ENCODE data around the gene NCOA7.
"Not testable (repeated sequence)": the region's sequence is repeated elsewhere in the genome, so short reads cannot be mapped to it uniquely, and the experiment has no call there.

Gene NCOA7

DNA sequence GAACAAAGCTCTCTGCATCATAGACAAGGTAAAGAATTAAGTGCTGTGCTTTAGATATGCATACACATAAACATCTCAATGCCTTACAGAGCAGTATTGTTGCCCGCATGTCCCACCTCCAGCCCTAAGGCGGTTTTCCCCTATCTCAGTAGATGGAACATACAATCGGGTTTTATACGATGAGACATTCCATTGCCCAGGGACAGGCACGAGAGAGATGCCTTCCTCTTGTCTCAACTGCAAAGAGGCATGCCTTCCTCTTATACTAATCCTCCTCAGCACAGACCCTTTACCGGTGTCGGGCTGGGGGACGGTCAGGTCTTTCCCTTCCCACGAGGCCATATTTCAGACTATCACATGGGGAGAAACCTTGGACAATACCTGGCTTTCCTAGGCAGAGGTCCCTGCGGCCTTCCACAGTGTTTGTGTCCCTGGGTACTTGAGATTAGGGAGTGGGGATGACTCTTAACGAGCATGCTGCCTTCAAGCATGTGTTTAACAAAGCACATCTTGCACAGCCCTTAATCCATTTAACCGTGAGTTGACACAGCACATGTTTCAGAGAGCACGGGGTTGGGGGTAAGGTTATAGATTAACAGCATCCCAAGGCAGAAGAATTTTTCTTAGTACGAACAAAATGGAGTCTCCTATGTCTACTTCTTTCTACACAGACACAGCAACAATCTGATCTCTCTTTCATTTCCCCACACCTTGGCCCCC is 14.5 kb upstream of the NCOA7 start:
- not testable (repeated sequence) for H3K36me3 Mint-ChIP-seq; H3K4me1 Mint-ChIP-seq (ENCODE audit: low read depth); H3K27ac Mint-ChIP-seq; H3K27me3 Mint-ChIP-seq; H3K4me3 Mint-ChIP-seq; H3K9me3 Mint-ChIP-seq (ENCODE audit: low read depth)

DNA sequence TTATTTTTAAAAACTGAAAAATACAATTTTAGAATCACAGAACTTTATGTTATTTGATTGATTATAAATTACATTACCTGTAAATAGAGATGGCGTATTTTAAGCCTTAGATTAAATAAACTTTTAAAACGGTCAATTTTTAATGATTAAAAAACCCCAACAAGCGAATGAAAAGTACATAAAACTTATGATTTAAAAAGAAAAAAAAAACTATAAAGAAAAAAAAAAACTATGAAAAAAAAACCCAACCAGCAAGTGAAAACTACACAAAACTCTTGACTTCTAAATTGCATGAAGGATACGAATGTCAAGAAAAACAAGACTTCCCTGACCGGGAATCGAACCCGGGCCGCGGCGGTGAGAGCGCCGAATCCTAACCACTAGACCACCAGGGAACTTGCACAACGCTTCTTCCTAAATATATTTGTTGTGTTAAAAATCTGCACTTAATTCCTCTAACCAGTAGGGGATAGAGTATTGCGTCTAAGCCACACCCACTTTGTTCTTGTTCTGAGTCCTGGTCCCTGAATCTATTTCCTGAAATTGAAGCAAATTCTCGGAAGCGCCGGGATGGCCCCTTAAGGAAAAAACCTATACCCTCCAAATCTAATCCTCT is 10.7 kb upstream of the NCOA7 start:
- Mint-ChIP-seq H3K36me3 (no peaks in the 10 kb centered on the region), H3K9me3 (ENCODE audit: low read depth) (no peaks in the 10 kb centered on the region), H3K4me1 (ENCODE audit: low read depth) (peaks cover 15% of the 10 kb centered on the region), H3K27me3 (peaks cover under 1% of the 10 kb centered on the region), H3K27ac (no peak overlapping the region), H3K4me3 (no peak overlapping the region)

DNA sequence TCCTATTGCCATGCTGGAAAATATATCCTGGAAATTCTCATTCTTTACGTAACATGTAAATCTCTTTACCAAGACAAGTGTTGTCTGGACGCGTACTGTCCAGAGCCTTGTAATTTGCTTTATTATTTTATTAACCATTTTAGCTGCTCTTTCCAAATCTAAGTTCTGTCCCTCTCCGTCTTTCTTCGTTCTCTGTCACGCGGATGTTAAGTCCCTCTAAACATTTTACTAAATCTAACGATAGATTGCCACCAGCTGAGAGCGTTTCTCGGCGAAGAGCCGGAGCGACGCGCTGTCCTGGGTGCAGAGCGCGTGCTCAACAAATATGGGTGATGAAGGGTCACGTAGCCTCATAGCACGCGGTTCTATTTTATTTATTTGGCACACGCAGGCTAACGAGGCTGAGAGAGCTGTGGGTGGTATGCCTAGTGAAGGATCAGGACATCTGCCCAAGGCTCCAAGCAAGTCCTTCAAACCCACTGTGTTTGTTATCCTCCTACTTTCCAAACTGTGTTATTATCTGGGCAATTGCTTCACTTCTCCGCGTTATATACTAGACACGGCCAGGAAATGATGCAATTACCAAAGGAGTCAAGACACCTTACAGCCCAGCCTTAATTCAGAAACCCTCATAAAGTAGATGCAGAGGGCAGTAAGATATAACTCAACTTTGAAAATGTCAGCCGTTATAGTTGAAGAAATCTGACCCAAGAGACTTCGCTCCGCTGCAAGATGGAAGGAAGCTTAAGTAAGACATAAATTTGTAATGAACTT is 10.0 kb upstream of the NCOA7 start:
- peaks cover 15% of the 10 kb centered on the region for H3K4me1 Mint-ChIP-seq (ENCODE audit: low read depth)
- no peak overlapping the region for H3K4me3 Mint-ChIP-seq
- no peaks in the 10 kb centered on the region for H3K9me3 Mint-ChIP-seq (ENCODE audit: low read depth)
- H3K27me3 Mint-ChIP-seq: no peaks in the 10 kb centered on the region
- H3K27ac Mint-ChIP-seq: no peak overlapping the region
- H3K36me3 Mint-ChIP-seq: peaks cover under 1% of the 10 kb centered on the region

DNA sequence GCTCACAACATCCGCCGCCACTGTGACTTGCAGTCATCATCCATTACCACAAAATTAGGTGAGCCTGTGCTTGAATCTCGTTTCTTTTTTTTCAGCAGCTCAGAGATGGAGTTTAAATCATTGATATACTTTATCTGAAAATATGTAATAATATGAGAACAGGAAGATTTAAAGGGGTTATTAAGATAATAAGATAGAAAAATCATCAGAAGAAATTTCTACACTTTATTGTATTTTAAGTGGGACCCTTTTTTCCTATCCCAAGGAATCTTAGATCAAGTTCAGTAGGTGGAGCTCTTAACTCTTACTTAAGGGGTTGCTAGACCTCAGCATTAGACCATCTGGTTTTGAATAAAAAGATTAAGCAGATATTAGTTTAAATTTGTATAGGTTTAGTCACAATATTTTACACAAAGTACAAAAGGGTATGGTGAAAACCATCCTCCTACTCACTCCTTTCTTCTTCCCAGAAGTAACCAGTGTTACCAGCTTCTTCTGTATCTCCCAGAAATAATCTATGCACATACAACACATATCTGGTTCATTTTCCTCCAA is 9.4 kb upstream of the NCOA7 start:
- Mint-ChIP-seq H3K4me1 (ENCODE audit: low read depth) (peaks cover 15% of the 10 kb centered on the region), H3K27me3 (no peaks in the 10 kb centered on the region), H3K36me3 (peaks cover 5% of the 10 kb centered on the region), H3K27ac (no peak overlapping the region), H3K4me3 (no peak overlapping the region), H3K9me3 (ENCODE audit: low read depth) (no peaks in the 10 kb centered on the region)

DNA sequence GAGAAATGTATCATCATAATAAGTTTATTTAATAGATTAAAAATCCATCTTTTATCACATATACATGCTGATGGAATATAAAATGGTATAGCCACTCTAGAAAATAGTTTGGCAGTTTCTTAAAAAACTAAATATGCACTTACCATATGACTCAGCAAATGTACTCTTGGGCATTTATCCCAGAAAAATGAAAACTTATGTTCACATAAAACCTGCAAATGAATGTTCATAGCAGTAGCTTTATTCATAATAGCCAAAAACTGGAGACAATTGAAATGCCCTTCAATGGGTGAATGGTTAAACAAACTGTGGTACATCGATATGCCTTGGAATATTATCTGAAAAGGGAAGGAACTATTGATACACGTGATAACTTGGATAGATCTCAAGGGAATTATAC is 6.4 kb upstream of the NCOA7 start:
- Mint-ChIP-seq H3K36me3 (peaks cover 5% of the 10 kb centered on the region), H3K27ac (no peak overlapping the region), H3K4me1 (ENCODE audit: low read depth) (peaks cover 23% of the 10 kb centered on the region), H3K4me3 (no peak overlapping the region), H3K27me3 (no peaks in the 10 kb centered on the region), H3K9me3 (ENCODE audit: low read depth) (no peaks in the 10 kb centered on the region)

DNA sequence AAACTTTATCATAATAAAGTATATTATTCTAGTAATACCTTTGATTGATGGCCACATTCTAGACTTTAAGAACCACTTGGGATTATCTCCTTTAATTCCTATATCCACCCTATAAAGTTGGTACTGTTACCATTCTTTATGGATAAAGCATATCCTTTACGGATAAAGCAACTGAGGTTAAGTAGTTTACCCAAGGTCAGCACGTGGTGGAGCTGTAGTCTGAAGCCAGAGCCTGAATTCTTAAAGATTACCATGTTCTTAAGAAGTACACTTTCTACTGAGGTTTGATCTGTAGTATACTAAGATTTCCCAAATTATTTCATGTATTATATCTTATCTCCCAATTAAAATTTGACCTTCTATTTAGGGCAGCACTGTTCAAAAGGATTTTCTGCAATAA is 3.0 kb upstream of the NCOA7 start:
- Mint-ChIP-seq H3K27ac (peak overlapping the region; percentile 54), H3K4me3 (no peak overlapping the region), H3K36me3 (peaks cover 5% of the 10 kb centered on the region), H3K27me3 (no peaks in the 10 kb centered on the region), H3K4me1 (ENCODE audit: low read depth) (peaks cover 40% of the 10 kb centered on the region), H3K9me3 (ENCODE audit: low read depth) (no peaks in the 10 kb centered on the region)

DNA sequence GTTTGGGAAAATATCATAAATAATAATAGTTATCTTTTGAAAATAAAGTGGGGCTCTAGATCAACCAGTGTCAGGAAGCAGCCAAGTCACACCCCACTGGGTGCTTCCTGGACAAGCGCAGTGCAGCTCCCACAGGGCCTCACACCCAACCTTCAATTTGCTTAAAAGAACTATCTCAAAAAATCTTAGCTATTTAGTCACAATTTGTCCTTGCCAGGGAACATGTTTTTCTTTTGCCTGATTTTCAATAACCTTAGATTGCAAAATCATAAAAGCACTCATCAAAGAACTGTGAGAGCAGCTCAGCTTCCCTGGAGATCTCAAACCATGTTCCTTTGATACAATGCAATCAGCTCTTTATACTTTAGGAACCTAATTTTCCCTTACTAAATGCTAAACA is 1.6 kb upstream of the NCOA7 start:
- Mint-ChIP-seq H3K4me1 (ENCODE audit: low read depth) (peaks cover 47% of the 10 kb centered on the region), H3K9me3 (ENCODE audit: low read depth) (no peaks in the 10 kb centered on the region), H3K27ac (peak overlapping the region; percentile 98), H3K4me3 (peak overlapping the region; percentile 90), H3K27me3 (no peaks in the 10 kb centered on the region), H3K36me3 (peaks cover 5% of the 10 kb centered on the region)

DNA sequence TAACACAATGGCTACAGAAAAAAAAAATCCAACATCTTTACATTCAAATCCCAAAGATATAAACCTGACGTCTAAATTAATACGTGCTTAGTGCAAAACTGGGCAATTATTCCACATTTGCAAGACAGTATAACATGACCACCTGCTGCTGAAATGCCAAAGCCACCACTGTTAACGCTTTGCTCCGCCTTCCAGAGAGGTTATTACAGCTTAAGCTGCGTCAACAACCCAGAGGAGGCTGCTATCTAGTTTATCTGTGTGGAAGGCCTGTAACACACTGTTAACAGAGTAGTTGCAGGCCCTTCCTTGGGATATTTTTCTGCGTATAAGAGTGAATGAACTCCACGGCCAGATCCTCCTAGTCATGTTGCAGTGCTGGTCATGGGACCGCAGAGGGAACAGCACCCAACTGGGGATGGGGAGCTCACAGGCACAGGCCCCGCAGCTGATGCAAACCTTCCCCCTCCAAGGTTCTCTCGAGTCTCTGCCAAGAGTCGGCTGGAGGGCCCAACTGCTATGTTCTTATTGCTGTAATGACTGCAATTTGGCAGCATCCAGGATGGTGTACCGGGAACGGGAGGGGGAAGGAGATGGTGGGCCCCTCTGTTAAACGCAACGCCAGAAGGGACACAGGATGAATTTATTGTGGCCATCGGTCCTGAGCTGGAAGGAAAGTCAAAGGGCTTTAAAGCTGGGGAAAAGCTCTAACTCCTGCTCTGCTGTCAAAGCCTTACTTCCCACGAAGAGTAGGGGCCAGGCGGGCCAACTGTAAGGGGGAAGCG is 993 bp upstream of the NCOA7 start:
- H3K4me3 Mint-ChIP-seq: peak overlapping the region; percentile 90
- H3K36me3 Mint-ChIP-seq: peaks cover 5% of the 10 kb centered on the region
- no peaks in the 10 kb centered on the region for H3K9me3 Mint-ChIP-seq (ENCODE audit: low read depth)
- H3K27ac Mint-ChIP-seq: peak overlapping the region; percentile 98
- H3K27me3 Mint-ChIP-seq: no peaks in the 10 kb centered on the region
- H3K4me1 Mint-ChIP-seq (ENCODE audit: low read depth): peaks cover 49% of the 10 kb centered on the region

DNA sequence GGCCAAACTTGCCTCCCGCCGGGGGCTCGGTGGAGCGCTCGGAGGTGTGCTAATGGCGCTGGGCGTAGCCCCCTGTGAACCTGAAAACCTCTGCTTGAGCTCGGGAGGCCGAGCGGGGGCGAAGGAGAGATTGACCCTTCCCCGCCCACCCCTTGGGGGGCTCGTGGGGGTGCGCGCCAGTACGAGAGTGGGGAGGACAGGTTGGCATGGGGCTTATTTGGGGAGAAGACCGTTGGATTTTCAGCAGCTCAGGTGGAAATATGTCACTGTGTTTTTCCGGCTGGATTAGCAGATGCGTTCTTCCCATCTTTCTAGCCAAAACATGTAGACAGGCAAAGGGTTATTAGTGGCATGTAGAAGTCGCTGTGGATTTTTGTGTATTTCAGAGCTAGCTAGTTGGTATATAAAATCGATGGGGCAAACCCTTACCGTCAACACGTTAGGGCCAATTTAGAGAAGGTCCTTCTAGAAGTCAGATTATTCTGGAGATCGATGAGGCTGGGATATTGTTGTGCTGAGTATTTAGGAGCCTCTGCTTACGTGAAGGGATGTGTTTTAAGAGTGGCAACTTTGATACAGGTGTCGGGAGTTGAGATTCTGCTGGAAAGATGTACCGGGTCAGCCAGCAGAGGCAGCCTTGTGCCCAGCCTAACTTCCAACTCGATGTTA is 525 bp downstream of the NCOA7 start:
- Mint-ChIP-seq H3K27me3 (no peaks in the 10 kb centered on the region), H3K9me3 (ENCODE audit: low read depth) (no peaks in the 10 kb centered on the region), H3K4me3 (peak overlapping the region; percentile 90), H3K36me3 (no peaks in the 10 kb centered on the region), H3K27ac (peak overlapping the region; percentile 89), H3K4me1 (ENCODE audit: low read depth) (peaks cover 56% of the 10 kb centered on the region)

DNA sequence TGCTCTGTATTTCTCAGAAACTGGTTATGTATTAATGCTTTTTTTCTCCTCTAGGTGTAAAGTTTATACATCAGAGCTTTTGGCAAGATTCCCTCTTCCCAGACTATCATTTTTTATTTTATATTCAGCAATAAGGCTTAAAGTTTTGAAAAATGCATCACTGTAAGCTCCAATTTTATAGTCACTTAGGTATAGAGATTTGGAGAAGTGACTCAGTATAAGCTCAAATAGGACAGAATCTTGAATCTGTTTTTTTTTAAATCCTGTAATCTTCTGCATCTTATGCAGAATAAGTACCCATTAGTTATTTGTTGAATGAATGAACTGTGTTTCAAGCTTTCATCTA is 1.0 kb downstream of the NCOA7 start:
- Mint-ChIP-seq H3K4me1 (ENCODE audit: low read depth) (peaks cover 56% of the 10 kb centered on the region), H3K27me3 (no peaks in the 10 kb centered on the region), H3K27ac (peak overlapping the region; percentile 89), H3K9me3 (ENCODE audit: low read depth) (no peaks in the 10 kb centered on the region), H3K4me3 (peak overlapping the region; percentile 90), H3K36me3 (no peaks in the 10 kb centered on the region)

DNA sequence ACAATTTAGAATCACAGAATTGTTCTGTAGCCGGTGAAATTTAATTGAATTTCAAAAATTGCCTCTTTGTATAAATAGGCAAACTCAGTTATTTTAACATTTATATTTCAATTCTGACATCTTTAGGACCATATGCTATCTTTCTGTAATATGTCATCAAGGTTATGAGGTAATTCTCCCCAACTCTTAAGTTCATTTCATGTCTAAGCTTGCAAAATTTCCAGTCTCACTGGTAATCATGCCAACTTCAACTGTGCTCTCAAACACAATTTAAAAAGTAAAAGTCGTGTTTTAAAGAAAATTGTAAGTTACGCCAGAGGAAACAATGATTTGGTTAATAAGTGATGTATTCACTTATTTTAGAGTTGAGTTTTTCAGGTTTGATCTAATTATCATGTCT is 1.4 kb downstream of the NCOA7 start:
- Mint-ChIP-seq H3K4me3 (peak overlapping the region; percentile 90), H3K27ac (peak overlapping the region; percentile 89), H3K36me3 (no peaks in the 10 kb centered on the region), H3K4me1 (ENCODE audit: low read depth) (peaks cover 56% of the 10 kb centered on the region), H3K27me3 (no peaks in the 10 kb centered on the region), H3K9me3 (ENCODE audit: low read depth) (no peaks in the 10 kb centered on the region)

DNA sequence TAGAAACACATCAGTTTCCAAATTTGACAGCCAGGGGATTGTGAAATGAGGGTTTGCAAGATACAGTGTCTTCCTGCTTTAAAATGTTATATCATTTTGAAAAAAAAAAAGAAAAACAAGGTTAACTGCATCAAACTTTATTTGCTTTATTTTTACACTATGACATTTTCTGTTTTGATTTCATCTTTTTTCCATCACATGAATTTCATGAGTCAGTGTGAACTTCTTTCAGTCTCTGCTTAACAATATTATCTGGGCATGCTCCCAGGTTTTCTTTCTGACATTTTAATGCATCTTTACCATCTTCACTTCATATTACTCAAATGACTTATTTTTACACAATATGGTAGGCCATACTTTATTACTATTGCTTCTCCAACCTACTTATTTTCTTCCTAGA is 1.9 kb downstream of the NCOA7 start:
- Mint-ChIP-seq H3K27ac (peak overlapping the region; percentile 89), H3K36me3 (peaks cover 3% of the 10 kb centered on the region), H3K4me1 (ENCODE audit: low read depth) (peaks cover 60% of the 10 kb centered on the region), H3K9me3 (ENCODE audit: low read depth) (no peaks in the 10 kb centered on the region), H3K27me3 (no peaks in the 10 kb centered on the region), H3K4me3 (peak overlapping the region; percentile 90)

DNA sequence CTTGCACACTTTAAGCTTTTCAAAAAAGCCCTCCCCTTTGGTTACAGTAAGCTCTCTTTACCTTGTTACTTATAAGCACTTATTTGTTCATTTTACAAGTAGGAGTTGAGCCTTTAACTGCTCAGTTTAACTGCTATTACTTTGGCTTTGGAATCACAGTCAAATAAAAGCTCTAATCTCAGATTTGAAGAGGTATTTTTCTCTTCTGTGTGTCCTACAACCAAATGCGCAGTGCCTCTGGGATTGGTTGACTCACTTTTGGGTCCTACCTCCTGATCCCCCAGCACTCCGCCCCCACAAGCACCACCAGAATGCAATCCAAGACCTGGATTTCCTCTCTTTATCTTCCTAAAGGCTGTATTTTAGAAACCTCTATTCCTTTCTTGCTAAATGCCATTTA is 2.5 kb downstream of the NCOA7 start:
- Mint-ChIP-seq H3K9me3 (ENCODE audit: low read depth) (no peaks in the 10 kb centered on the region), H3K27ac (peak overlapping the region; percentile 88)

DNA sequence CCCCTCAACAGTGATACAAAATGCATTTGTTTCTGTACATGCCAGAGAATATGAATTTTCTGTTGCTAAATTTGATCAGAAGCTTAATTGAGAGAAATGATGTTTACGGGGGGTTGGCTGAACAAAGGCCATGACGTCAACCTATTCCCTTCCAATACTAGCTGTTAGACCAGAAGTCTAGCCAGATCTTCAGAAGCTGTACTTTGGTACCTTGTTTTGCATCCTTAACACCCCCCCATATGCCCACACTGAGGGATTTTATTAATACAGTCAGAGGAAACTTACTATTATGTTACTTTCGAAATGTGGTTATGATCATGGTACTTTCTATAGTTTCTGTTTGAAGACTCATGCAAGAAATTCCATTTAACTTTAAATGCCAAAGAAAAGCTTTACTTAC is 3.1 kb downstream of the NCOA7 start:
- peaks cover 5% of the 10 kb centered on the region for H3K36me3 Mint-ChIP-seq
- H3K4me1 Mint-ChIP-seq (ENCODE audit: low read depth): peaks cover 63% of the 10 kb centered on the region
- H3K4me3 Mint-ChIP-seq: peak overlapping the region; percentile 74
- no peaks in the 10 kb centered on the region for H3K27me3 Mint-ChIP-seq
- no peaks in the 10 kb centered on the region for H3K9me3 Mint-ChIP-seq (ENCODE audit: low read depth)
- H3K27ac Mint-ChIP-seq: peak overlapping the region; percentile 88

More for the DNA sequence above, 2.5 kb downstream of the NCOA7 start:
- H3K4me3 Mint-ChIP-seq: peak overlapping the region; percentile 74
- H3K4me1 Mint-ChIP-seq (ENCODE audit: low read depth): peaks cover 63% of the 10 kb centered on the region
- peaks cover 5% of the 10 kb centered on the region for H3K36me3 Mint-ChIP-seq
- H3K27me3 Mint-ChIP-seq: no peaks in the 10 kb centered on the region
